ENCODE results near the gene EBNA1BP2. TPM values are rescaled to one million over a fixed set of nuclear protein-coding genes. Genes with fewer than 3 reads are reported as not detected.

EBNA1BP2 gene
- total and polyA plus RNA-seq, 10 of the 15 experiments (the other 5 are each of a cell fraction or from before 2014, with no cell fraction given): 57.5 to 275 (median 133) TPM

DNA sequence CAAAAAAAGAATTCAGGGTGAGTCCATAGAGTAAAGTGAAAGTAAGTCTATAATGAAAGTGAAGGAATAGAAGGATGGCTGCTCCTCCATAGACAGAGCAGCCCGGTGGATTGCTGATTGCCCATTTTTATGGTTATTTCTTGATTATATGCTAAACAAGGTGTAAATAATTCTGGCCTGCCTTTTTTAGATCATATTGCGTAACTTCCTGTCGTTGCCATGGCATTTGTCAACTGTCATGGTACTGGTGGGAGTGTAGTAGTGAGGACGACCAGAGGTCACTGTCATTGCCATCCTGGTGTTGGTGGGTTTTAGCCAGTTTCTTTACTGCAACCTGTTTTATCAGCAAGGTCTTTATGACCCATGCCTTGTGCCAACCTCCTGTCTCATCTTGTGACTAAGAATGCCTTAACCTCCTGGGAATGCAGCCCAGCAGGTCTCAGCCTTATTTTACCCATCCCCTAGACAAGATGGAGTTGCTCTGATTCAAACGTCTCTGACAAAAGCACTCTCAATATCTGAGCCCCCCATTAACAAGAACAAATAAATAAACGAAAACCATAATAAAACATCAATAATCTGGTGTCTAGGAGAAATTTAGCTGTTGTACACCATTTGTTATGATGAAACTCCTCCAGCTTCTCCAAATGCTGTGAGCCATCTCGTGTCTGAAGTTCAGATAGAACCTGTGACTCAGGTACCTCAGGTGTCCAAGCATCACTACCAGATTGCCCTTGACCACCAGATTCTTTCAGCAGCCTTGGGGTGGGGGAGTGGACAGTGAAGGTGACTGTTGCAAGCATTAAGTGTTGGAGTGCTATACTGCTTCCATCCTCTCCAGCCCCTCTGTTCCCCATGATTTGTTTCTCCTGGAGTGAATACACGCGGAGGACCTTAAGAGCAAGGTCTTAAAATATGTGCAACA, 36.0 kb downstream of the EBNA1BP2 start (continued):
- TF ChIP-seq CEBPB (IDR thresholded peaks at IDR 0.05; ENCODE audit: borderline replicate concordance in 1 of 2, low read depth in 2 of 2, low read length in 2 of 2) (no peak), SUPT20H (IDR thresholded peaks at IDR 0.05; ENCODE audit: borderline replicate concordance, control insufficient read depth, low read depth, low read length) (no peak), SMAD1 (IDR thresholded peaks at IDR 0.05; ENCODE audit: low read depth, partially characterized antibody) (no peak), EZH2 (IDR thresholded peaks at IDR 0.05; ENCODE audit: borderline replicate concordance, control insufficient read depth, low read depth, low read length) (no peak), TAF1 (IDR thresholded peaks at IDR 0.05; ENCODE audit: borderline replicate concordance, low read depth, low read length) (no peak)

GRCh38 chr1:43134640-43135039, 37.5 kb downstream of the EBNA1BP2 start:
- FAIRE-seq: no peak
- intact Hi-C loops (cut with micrococcal nuclease; ENCODE audit: unreplicated experiment): no loop called here
- no TSS peak for BruUV-seq (replicated peaks)
- H3K27ac ChIP-seq (ENCODE audit: control insufficient read depth, insufficient read depth): no peak overlapping the region
- H3K9me3 ChIP-seq (replicated peaks; ENCODE audit: control insufficient read depth, insufficient read depth, low read length): no peaks in the 10 kb centered on the region
- H2AFZ ChIP-seq (ENCODE audit: control insufficient read depth, low read depth, low read length): no peak overlapping the region
- DNase-seq (ENCODE audit: low read depth, low spot score): no peak
- no peaks in the 10 kb centered on the region; a peak in 1 of 4 replicates for H3K27me3 ChIP-seq (replicated peaks in 1 of 2; ENCODE audit: control insufficient read depth in 2 of 2, insufficient read depth in 2 of 2, low read length in 1 of 2)
- H3K4me3 ChIP-seq: no peak overlapping the region
- H3K4me2 ChIP-seq (ENCODE audit: control insufficient read depth, insufficient read depth): no peak overlapping the region
- in situ Hi-C loops (cut with MboI): no loop called here
- ChIA-PET CTCF (no interaction called here), SMC1A (ENCODE audit: uncharacterized antibody, unreplicated experiment) (no interaction called here), RAD21 (ENCODE audit: unreplicated experiment) (no interaction called here), POLR2A (no interaction called here)
- no peaks in the 10 kb centered on the region for H3K4me1 ChIP-seq (ENCODE audit: control insufficient read depth, insufficient read depth, low read length)
- no peak overlapping the region for H3K9ac ChIP-seq (ENCODE audit: control insufficient read depth, insufficient read depth, low read length)
- no peaks in the 10 kb centered on the region for H4K20me1 ChIP-seq (ENCODE audit: control insufficient read depth, insufficient read depth)
- ATAC-seq: no peak
- H3K36me3 ChIP-seq (ENCODE audit: control insufficient read depth in 2 of 2, insufficient read depth in 2 of 2, low read length in 1 of 2): no peaks in the 10 kb centered on the region
- no peaks in the 10 kb centered on the region for H3K79me2 ChIP-seq (ENCODE audit: control insufficient read depth, insufficient read depth, low read length)
- no peak for TF ChIP-seq CREM (IDR thresholded peaks at IDR 0.05; ENCODE audit: low read depth)
- TF ChIP-seq CBX3 (IDR thresholded peaks at IDR 0.05; ENCODE audit: borderline replicate concordance, low read depth): no peak
- TF ChIP-seq, protein P1, sequence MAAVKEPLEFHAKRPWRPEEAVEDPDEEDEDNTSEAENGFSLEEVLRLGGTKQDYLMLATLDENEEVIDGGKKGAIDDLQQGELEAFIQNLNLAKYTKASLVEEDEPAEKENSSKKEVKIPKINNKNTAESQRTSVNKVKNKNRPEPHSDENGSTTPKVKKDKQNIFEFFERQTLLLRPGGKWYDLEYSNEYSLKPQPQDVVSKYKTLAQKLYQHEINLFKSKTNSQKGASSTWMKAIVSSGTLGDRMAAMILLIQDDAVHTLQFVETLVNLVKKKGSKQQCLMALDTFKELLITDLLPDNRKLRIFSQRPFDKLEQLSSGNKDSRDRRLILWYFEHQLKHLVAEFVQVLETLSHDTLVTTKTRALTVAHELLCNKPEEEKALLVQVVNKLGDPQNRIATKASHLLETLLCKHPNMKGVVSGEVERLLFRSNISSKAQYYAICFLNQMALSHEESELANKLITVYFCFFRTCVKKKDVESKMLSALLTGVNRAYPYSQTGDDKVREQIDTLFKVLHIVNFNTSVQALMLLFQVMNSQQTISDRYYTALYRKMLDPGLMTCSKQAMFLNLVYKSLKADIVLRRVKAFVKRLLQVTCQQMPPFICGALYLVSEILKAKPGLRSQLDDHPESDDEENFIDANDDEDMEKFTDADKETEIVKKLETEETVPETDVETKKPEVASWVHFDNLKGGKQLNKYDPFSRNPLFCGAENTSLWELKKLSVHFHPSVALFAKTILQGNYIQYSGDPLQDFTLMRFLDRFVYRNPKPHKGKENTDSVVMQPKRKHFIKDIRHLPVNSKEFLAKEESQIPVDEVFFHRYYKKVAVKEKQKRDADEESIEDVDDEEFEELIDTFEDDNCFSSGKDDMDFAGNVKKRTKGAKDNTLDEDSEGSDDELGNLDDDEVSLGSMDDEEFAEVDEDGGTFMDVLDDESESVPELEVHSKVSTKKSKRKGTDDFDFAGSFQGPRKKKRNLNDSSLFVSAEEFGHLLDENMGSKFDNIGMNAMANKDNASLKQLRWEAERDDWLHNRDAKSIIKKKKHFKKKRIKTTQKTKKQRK (IDR thresholded peaks at IDR 0.05; ENCODE audit: low read depth, low read length): no peak
- TF ChIP-seq, protein P2, sequence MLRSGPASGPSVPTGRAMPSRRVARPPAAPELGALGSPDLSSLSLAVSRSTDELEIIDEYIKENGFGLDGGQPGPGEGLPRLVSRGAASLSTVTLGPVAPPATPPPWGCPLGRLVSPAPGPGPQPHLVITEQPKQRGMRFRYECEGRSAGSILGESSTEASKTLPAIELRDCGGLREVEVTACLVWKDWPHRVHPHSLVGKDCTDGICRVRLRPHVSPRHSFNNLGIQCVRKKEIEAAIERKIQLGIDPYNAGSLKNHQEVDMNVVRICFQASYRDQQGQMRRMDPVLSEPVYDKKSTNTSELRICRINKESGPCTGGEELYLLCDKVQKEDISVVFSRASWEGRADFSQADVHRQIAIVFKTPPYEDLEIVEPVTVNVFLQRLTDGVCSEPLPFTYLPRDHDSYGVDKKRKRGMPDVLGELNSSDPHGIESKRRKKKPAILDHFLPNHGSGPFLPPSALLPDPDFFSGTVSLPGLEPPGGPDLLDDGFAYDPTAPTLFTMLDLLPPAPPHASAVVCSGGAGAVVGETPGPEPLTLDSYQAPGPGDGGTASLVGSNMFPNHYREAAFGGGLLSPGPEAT (IDR thresholded peaks at IDR 0.05; ENCODE audit: low read depth): no peak
- TF ChIP-seq HDAC6 (IDR thresholded peaks at IDR 0.05; ENCODE audit: unreplicated experiment): no peak
- TF ChIP-seq STAT3 (IDR thresholded peaks at IDR 0.05; ENCODE audit: low read depth, low read length): no peak
- no peak for TF ChIP-seq MLLT1 (IDR thresholded peaks at IDR 0.05)
- TF ChIP-seq PAX8 (IDR thresholded peaks at IDR 0.05): no peak
- TF ChIP-seq NFYB (IDR thresholded peaks at IDR 0.05; ENCODE audit: insufficient read depth, low read depth, low read length): no peak
